IMR-90 (cell line): ENCODE data around the gene ECE2. TPM values are rescaled to one million over a fixed set of nuclear protein-coding genes. Genes with fewer than 3 reads are reported as not detected.

Experiments used
- ATAC-seq: fragments of 200-7000 bp; cut with Tn5 transposase; 2 replicates; pipeline ENCODE4 v1.9.1; 2020; ENCODE audit warnings: low read depth, mild to moderate bottlenecking, moderate library complexity
- BruUV-seq: library from RNA; stranded (reverse); fragments of 400-500 nt; replicated peaks from 2 replicates; lab custom pipeline; 2021; lab: Mats Ljungman, UMichigan
- CTCF ChIA-PET: fragments of 300-600 bp; formaldehyde crosslinking; extraction: SDS; loops from one replicate; lab custom pipeline; 2021; ENCODE audit warnings: antibody characterized with exemption; lab: Yijun Ruan, JAX
- POLR2A ChIA-PET: fragments of 300-600 bp; sonication (Branson Sonifier 250); formaldehyde crosslinking; loops from one replicate; lab custom pipeline; 2022; ENCODE audit warnings: antibody characterized with exemption; ENCODE audit not compliant: unreplicated experiment; lab: Charles Lee
- DNase-seq: peaks from one replicate; pipeline ENCODE4 v3.0.0; 2013
- H2AFZ ChIP-seq: replicated peaks from 2 replicates; pipeline ENCODE3; 2013; ENCODE audit warnings: low read length, mild to moderate bottlenecking; ENCODE audit not compliant: poor library complexity
- H2AK5ac ChIP-seq: 2 replicates; pipeline ENCODE4 v1.6.1; 2013; ENCODE audit warnings: low read depth, low read length, inconsistent platforms
- H2AK9ac ChIP-seq: replicated peaks from 2 replicates; pipeline ENCODE3; 2013; ENCODE audit warnings: mild to moderate bottlenecking, low read depth, low read length, moderate library complexity; ENCODE audit not compliant: poor library complexity
- H2BK120ac ChIP-seq: 2 replicates; pipeline ENCODE4 v1.6.1; 2013; ENCODE audit warnings: low read depth, low read length, inconsistent platforms
- H2BK15ac ChIP-seq: 3 replicates; pipeline ENCODE4 v1.6.1; 2013; ENCODE audit warnings: low read depth, low read length, inconsistent platforms
- H2BK20ac ChIP-seq: 2 replicates; pipeline ENCODE4 v1.6.1; 2013; ENCODE audit warnings: low read depth, mild to moderate bottlenecking, inconsistent platforms, low read length, moderate library complexity
- H2BK5ac ChIP-seq: 2 replicates; pipeline ENCODE4 v1.6.1; 2013; ENCODE audit warnings: mild to moderate bottlenecking, low read depth, low read length, inconsistent platforms; ENCODE audit not compliant: poor library complexity, severe bottlenecking
- H3K14ac ChIP-seq: replicated peaks from 2 replicates; pipeline ENCODE4 v1.6.1; 2013; ENCODE audit warnings: low read depth, low read length, inconsistent platforms
- H3K18ac ChIP-seq: 2 replicates; pipeline ENCODE4 v1.6.1; 2013; ENCODE audit warnings: low read depth, low read length, control low read depth
- H3K23ac ChIP-seq: 2 replicates; pipeline ENCODE4 v1.6.1; 2013; ENCODE audit warnings: low read depth, low read length, inconsistent platforms
- H3K27ac ChIP-seq: 2 replicates; pipeline ENCODE4 v1.5.1; 2013; ENCODE audit warnings: mild to moderate bottlenecking, control low read depth, low read length; ENCODE audit not compliant: insufficient read depth
- H3K27me3 ChIP-seq: 2 replicates; pipeline ENCODE4 v1.6.1; 2013; ENCODE audit warnings: low read length; ENCODE audit not compliant: control insufficient read depth, insufficient read depth
- H3K36me3 ChIP-seq: 2 replicates; pipeline ENCODE4 v1.6.1; 2013; ENCODE audit warnings: low read length, mixed read lengths; ENCODE audit not compliant: control insufficient read depth, insufficient read depth
- H3K4ac ChIP-seq: 2 replicates; pipeline ENCODE4 v1.6.1; 2013; ENCODE audit warnings: low read depth, low read length, inconsistent platforms
- H3K4me1 ChIP-seq: 2 replicates; pipeline ENCODE4 v1.6.1; 2013; ENCODE audit warnings: low read length, mixed read lengths; ENCODE audit not compliant: control insufficient read depth, insufficient read depth
- H3K4me2 ChIP-seq: 2 replicates; pipeline ENCODE4 v1.6.1; 2013; ENCODE audit warnings: low read depth, mild to moderate bottlenecking, control low read depth, low read length, moderate library complexity
- H3K4me3 ChIP-seq: 2 replicates; pipeline ENCODE4 v1.5.1; 2013; ENCODE audit warnings: low read depth, mild to moderate bottlenecking, control low read depth, low read length, moderate library complexity; ENCODE audit not compliant: insufficient read depth
- H3K56ac ChIP-seq: 2 replicates; pipeline ENCODE4 v1.6.1; 2013; ENCODE audit warnings: low read length, inconsistent platforms; ENCODE audit not compliant: insufficient read depth; ENCODE audit errors: extremely low read depth
- H3K79me1 ChIP-seq, 2 experiments: 2 replicates each; pipeline ENCODE4 v1.6.1; 2013; ENCODE audit warnings: low read length in 2 of 2, inconsistent platforms in 1 of 2, low read depth in 1 of 2
- H3K9ac ChIP-seq: 2 replicates; pipeline ENCODE4 v1.6.1; 2013; ENCODE audit warnings: low read depth, low read length, control low read depth
- H3K9me1 ChIP-seq: 2 replicates; pipeline ENCODE4 v1.6.1; 2013; ENCODE audit warnings: low read length, inconsistent platforms; ENCODE audit not compliant: insufficient read depth
- H3K9me3 ChIP-seq: 2 replicates; pipeline ENCODE4 v1.6.1; 2013; ENCODE audit warnings: low read length; ENCODE audit not compliant: control insufficient read depth, insufficient read depth
- H4K20me1 ChIP-seq: 2 replicates; pipeline ENCODE4 v1.6.1; 2013; ENCODE audit warnings: low read length, inconsistent platforms; ENCODE audit not compliant: insufficient read depth
- H4K5ac ChIP-seq: 2 replicates; pipeline ENCODE4 v1.6.1; 2013; ENCODE audit warnings: mild to moderate bottlenecking, low read depth, low read length, control low read depth
- H4K8ac ChIP-seq, 2 experiments: 2 replicates each; pipeline ENCODE4 v1.6.1; 2013; ENCODE audit warnings: low read depth in 2 of 2, low read length in 2 of 2, control low read depth in 1 of 2, inconsistent platforms in 1 of 2
- H4K91ac ChIP-seq: 2 replicates; pipeline ENCODE4 v1.6.1; 2013; ENCODE audit warnings: low read depth, low read length, inconsistent platforms; ENCODE audit not compliant: insufficient read depth
- BHLHE40 ChIP-seq: fragments of 150-350 bp; IDR thresholded peaks from 2 replicates; pipeline ENCODE4 v1.6.1; 2016; ENCODE audit warnings: mild to moderate bottlenecking, low read depth, low read length
- CHD1 ChIP-seq: IDR thresholded peaks from 2 replicates; pipeline ENCODE4 v1.6.1; 2012; ENCODE audit warnings: low read depth, low read length, improper control_type of control experiment
- CTCF ChIP-seq: conservative IDR thresholded peaks from 2 replicates; pipeline ENCODE4 v1.5.1; 2012; ENCODE audit warnings: mild to moderate bottlenecking, low read depth, low read length, improper control_type of control experiment
- ELK1 ChIP-seq: fragments of 150-350 bp; IDR thresholded peaks from 2 replicates; pipeline ENCODE4 v1.6.1; 2016; ENCODE audit warnings: low read depth, mild to moderate bottlenecking, low read length, moderate library complexity, borderline replicate concordance
- FOS ChIP-seq: fragments of 150-350 bp; IDR thresholded peaks from 2 replicates; pipeline ENCODE4 v1.6.1; 2016; ENCODE audit warnings: low read depth, low read length
- MAFK ChIP-seq: IDR thresholded peaks from 2 replicates; pipeline ENCODE4 v1.6.1; 2012; ENCODE audit warnings: low read depth, low read length, improper control_type of control experiment
- MAZ ChIP-seq: IDR thresholded peaks from 2 replicates; pipeline ENCODE4 v1.6.1; 2012; ENCODE audit warnings: low read depth, mild to moderate bottlenecking, low read length, improper control_type of control experiment, moderate library complexity, borderline replicate concordance
- NFE2L2 ChIP-seq: fragments of 150-350 bp; IDR thresholded peaks from 2 replicates; pipeline ENCODE4 v1.6.1; 2016; ENCODE audit warnings: low read depth, mild to moderate bottlenecking, low read length
- POLR2A ChIP-seq: IDR thresholded peaks from 2 replicates; pipeline ENCODE4 v1.6.1; 2012; ENCODE audit warnings: mild to moderate bottlenecking, low read depth, low read length
- RAD21 ChIP-seq: IDR thresholded peaks from 2 replicates; pipeline ENCODE4 v1.6.1; 2012; ENCODE audit warnings: low read length, improper control_type of control experiment
- RCOR1 ChIP-seq: IDR thresholded peaks from 2 replicates; pipeline ENCODE4 v1.6.1; 2012; ENCODE audit warnings: mild to moderate bottlenecking, low read length, improper control_type of control experiment; ENCODE audit not compliant: insufficient replicate concordance
- RFX5 ChIP-seq: IDR thresholded peaks from 2 replicates; pipeline ENCODE4 v1.8.0; 2012; ENCODE audit warnings: low read depth, mild to moderate bottlenecking, low read length, moderate library complexity
- SMC3 ChIP-seq: fragments of 150-350 bp; IDR thresholded peaks from 2 replicates; pipeline ENCODE4 v1.6.1; 2016; ENCODE audit warnings: low read depth, mild to moderate bottlenecking, antibody characterized with exemption, low read length, moderate library complexity
- USF2 ChIP-seq: fragments of 150-350 bp; IDR thresholded peaks from 2 replicates; pipeline ENCODE4 v1.6.1; 2017; ENCODE audit warnings: mild to moderate bottlenecking, antibody characterized with exemption, low read length, low read depth
- WGBS, 2 experiments: methylation state at CpG; one replicate each; pipeline versions ENCODE4 v1.1.5 to v1.1.7; 2013; ENCODE audit warnings: missing lambda C conversion rate in 2 of 2; ENCODE audit not compliant: insufficient read length in 1 of 2; ENCODE audit errors: extremely low coverage in 2 of 2; 5-methylcytosine and 5-hydroxymethylcytosine counted together
- dilution Hi-C: fragments of 300-500 bp; cut with HindIII; formaldehyde crosslinking; loops from one replicate; pipeline ENCODE4 v1.14.3; 2018; ENCODE audit warnings: low sequenced_read_pairs; ENCODE audit not compliant: unreplicated experiment
- in situ Hi-C: fragments of 300-500 bp; cut with MboI; formaldehyde crosslinking; loops from 3 replicates; pipeline ENCODE4 v1.14.3; 2019; ENCODE audit warnings: low sequenced_read_pairs, inconsistent platforms, mixed read lengths
- intact Hi-C: fragments of 100-400 bp; cut with micrococcal nuclease; formaldehyde crosslinking; loops from 2 replicates; pipeline ENCODE4 v1.10.0; 2022
- polyA plus RNA-seq, 3 experiments: library from polyadenylated mRNA; depleted of rRNA; stranded (reverse); fragments of >200 nt; gene quantifications; 2 replicates each; pipeline ENCODE4 v1.2.3, GENCODE V29; 2012; ENCODE audit warnings: low replicate concordance in 1 of 3
- total RNA-seq: library from RNA; depleted of rRNA; stranded (reverse); fragments of >200 nt; gene quantifications from 2 replicates; pipeline ENCODE4 v1.2.3, GENCODE V29; 2012

ECE2 gene
- total and polyA plus RNA-seq, 2 of the 4 experiments (the other 2 are of a cell fraction), result not detected

DNA sequence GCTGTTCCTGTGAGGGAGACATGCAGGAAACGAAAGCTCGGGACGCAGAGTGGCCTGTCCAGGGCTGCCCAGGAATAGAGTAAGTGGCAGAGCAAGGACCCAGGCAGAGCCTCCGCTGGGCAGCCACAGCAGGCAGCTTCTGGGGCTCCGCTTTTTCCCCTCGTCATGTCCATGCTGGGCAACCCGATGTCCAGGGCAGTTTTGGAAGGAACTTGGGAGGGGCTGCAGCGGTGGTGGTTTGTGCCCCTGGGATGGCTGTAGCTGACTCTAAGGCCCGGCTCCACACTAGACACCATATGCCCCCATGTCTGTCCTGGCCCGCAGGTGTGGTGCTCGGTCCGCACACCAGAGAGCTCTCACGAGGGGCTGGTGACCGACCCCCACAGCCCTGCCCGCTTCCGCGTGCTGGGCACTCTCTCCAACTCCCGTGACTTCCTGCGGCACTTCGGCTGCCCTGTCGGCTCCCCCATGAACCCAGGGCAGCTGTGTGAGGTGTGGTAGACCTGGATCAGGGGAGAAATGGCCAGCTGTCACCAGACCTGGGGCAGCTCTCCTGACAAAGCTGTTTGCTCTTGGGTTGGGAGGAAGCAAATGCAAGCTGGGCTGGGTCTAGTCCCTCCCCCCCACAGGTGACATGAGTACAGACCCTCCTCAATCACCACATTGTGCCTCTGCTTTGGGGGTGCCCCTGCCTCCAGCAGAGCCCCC lies 16.1 kb downstream of the ECE2 start:
- Histone ChIP-seq H4K8ac (no peak overlapping the region), H2AK9ac (no peak overlapping the region), H3K36me3 (no peaks in the 10 kb centered on the region), H3K27me3 (peaks cover 18% of the 10 kb centered on the region; the same call in 1 of the 2 replicates), H4K91ac (no peak overlapping the region), H3K4me3 (no peak overlapping the region), H3K9me1 (no peaks in the 10 kb centered on the region), H2BK5ac (no peak overlapping the region), H3K4me2 (no peak overlapping the region), H3K9ac (no peak overlapping the region), H3K4ac (no peak overlapping the region), H2BK15ac (no peak overlapping the region), H3K27ac (no peak overlapping the region), H2AFZ (no peak overlapping the region), H2BK20ac (no peak overlapping the region), H3K4me1 (no peaks in the 10 kb centered on the region), H2AK5ac (no peak overlapping the region), H3K14ac (no peak overlapping the region), H4K20me1 (no peaks in the 10 kb centered on the region), H2BK120ac (no peak overlapping the region), H4K5ac (no peak overlapping the region), H3K56ac (no peak overlapping the region), H3K23ac (no peak overlapping the region), H3K79me1 (no peaks in the 10 kb centered on the region), H3K9me3 (no peaks in the 10 kb centered on the region), H3K18ac (no peak overlapping the region)
- intact Hi-C loops (no loop called here), in situ Hi-C loops (no loop called here), dilution Hi-C loops (no loop called here)
- ChIA-PET CTCF (no interaction called here), POLR2A (no interaction called here)
- no TSS peak for BruUV-seq
- 70% methylated on average over 2 of the region's 21 CpGs; no CpG with 5 or more reads in 1 of the 2 experiments for WGBS, 2 experiments
- ATAC-seq (no peak), DNase-seq (no peak)
- no peak for TF ChIP-seq USF2
- no peak for TF ChIP-seq ELK1
- no peak for TF ChIP-seq RAD21
- no peak for TF ChIP-seq FOS
- no peak for TF ChIP-seq MAFK
- no peak for TF ChIP-seq SMC3
- TF ChIP-seq POLR2A, result no peak
- TF ChIP-seq BHLHE40, result no peak
- TF ChIP-seq RFX5, result no peak
- TF ChIP-seq CHD1, result no peak
- TF ChIP-seq RCOR1, result no peak
- TF ChIP-seq NFE2L2, result no peak
- no peak for TF ChIP-seq CTCF
- no peak for TF ChIP-seq MAZ
